GM18502 (cell line): ENCODE results near the gene CACNA1G.

ENCODE experiments used
- ATAC-seq: cut with Tn5 transposase; IDR thresholded peaks from one replicate; pipeline ENCODE4 v1.9.1; 2021; ENCODE audit warnings: mild to moderate bottlenecking; ENCODE audit not compliant: unreplicated experiment, poor library complexity

CACNA1G gene

GRCh38 chr17:50664788-50665458 lies 104.4 kb downstream of the CACNA1G start:
- ATAC-seq = no peak

- ATAC-seq = no peak
Observed at GRCh38 chr17:50665838-50666237, 105.3 kb downstream of the CACNA1G start.

GRCh38 chr17:50666316-50666715 lies 105.8 kb downstream of the CACNA1G start:
- no peak for ATAC-seq

- no peak for ATAC-seq
Observed at GRCh38 chr17:50667259-50668024, 106.9 kb downstream of the CACNA1G start.

GRCh38 chr17:50668025-50668837 lies 107.7 kb downstream of the CACNA1G start:
- ATAC-seq = no peak

GRCh38 chr17:50668838-50669581 lies 108.5 kb downstream of the CACNA1G start:
- ATAC-seq = no peak

GRCh38 chr17:50672071-50672470 lies 111.6 kb downstream of the CACNA1G start:
- ATAC-seq = no peak

- no peak for ATAC-seq
Observed at GRCh38 chr17:50672831-50673551, 112.5 kb downstream of the CACNA1G start.

GRCh38 chr17:50675190-50675589 lies 114.7 kb downstream of the CACNA1G start:
- no peak for ATAC-seq

- ATAC-seq = no peak
Observed at GRCh38 chr17:50675627-50676026, 115.1 kb downstream of the CACNA1G start.

- no peak for ATAC-seq
Observed at GRCh38 chr17:50676065-50676975, 115.8 kb downstream of the CACNA1G start.
